Neural cell (in vitro differentiated cells): ENCODE measurements around the gene XIRP1.

Experiments used
- CTCF ChIP-seq: fragments of 450-650 bp; IDR thresholded peaks from 2 replicates; pipeline ENCODE4 v1.5.1; 2014; ENCODE audit warnings: antibody characterized with exemption, mild to moderate bottlenecking, moderate library complexity; ENCODE audit not compliant: poor library complexity, severe bottlenecking
- EP300 ChIP-seq: fragments of 450-650 bp; conservative IDR thresholded peaks from 2 replicates; pipeline ENCODE4 v1.6.1; 2014; ENCODE audit warnings: antibody characterized with exemption, mild to moderate bottlenecking, moderate library complexity; ENCODE audit not compliant: poor library complexity, severe bottlenecking
- EZH2 ChIP-seq: fragments of 200-600, 300-800 bp; shearing (Covaris generic), sonication (generic); IDR thresholded peaks from 2 replicates; pipeline ENCODE4 v1.6.1; 2014; ENCODE audit warnings: antibody characterized with exemption, low read length, borderline replicate concordance, mild to moderate bottlenecking; ENCODE audit not compliant: insufficient read depth, poor library complexity, severe bottlenecking
- MXI1 ChIP-seq: fragments of 450-650 bp; conservative IDR thresholded peaks from 2 replicates; pipeline ENCODE4 v1.6.1; 2014; ENCODE audit warnings: antibody characterized with exemption, mild to moderate bottlenecking; ENCODE audit not compliant: poor library complexity, severe bottlenecking
- POLR2AphosphoS5 ChIP-seq: IDR thresholded peaks from 2 replicates; pipeline ENCODE4 v1.6.1; 2012
- RAD21 ChIP-seq: fragments of 450-650 bp; conservative IDR thresholded peaks from 2 replicates; pipeline ENCODE4 v1.6.1; 2014; ENCODE audit warnings: antibody characterized with exemption, mild to moderate bottlenecking, moderate library complexity
- REST ChIP-seq: IDR thresholded peaks from 2 replicates; pipeline ENCODE4 v1.6.1; 2012; ENCODE audit warnings: borderline replicate concordance
- SMC3 ChIP-seq: fragments of 450-650 bp; conservative IDR thresholded peaks from 2 replicates; pipeline ENCODE4 v1.6.1; 2014; ENCODE audit warnings: antibody characterized with exemption, mild to moderate bottlenecking, moderate library complexity; ENCODE audit not compliant: poor library complexity
- TAF1 ChIP-seq: IDR thresholded peaks from 2 replicates; pipeline ENCODE4 v1.6.1; 2012; ENCODE audit warnings: low read depth

- TF ChIP-seq SMC3: no peak
- TF ChIP-seq REST: no peak
- no peak for TF ChIP-seq CTCF
- no peak for TF ChIP-seq EP300
- no peak for TF ChIP-seq EZH2
- no peak for TF ChIP-seq POLR2AphosphoS5
- no peak for TF ChIP-seq TAF1
- TF ChIP-seq RAD21: no peak
- TF ChIP-seq MXI1: no peak
Observed at GRCh38 chr3:39241561-39241960, 49.2 kb upstream of the XIRP1 start.
